Measurements from ENCODE around the gene MON1B.

DNA sequence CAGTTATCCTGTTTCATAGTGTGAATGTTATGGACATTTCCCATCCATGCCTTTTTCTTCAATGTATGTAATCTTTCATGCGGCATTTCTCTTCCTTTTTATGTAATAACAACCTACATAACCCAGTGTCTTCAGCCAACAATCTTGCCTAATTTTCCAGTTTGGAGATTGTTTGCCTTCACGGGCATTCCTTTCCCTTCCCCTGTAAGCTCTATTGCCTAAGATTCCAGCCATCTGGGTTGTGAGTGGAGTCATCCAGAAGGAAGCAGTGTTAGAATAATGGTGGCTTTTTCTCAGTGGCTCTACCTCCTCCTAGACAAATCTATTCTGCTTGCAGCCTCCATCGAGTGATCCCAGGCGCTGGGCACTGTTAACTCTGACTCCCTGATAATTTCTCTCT lies 30.5 kb downstream of the MON1B start:
- TF ChIP-seq, protein P1, sequence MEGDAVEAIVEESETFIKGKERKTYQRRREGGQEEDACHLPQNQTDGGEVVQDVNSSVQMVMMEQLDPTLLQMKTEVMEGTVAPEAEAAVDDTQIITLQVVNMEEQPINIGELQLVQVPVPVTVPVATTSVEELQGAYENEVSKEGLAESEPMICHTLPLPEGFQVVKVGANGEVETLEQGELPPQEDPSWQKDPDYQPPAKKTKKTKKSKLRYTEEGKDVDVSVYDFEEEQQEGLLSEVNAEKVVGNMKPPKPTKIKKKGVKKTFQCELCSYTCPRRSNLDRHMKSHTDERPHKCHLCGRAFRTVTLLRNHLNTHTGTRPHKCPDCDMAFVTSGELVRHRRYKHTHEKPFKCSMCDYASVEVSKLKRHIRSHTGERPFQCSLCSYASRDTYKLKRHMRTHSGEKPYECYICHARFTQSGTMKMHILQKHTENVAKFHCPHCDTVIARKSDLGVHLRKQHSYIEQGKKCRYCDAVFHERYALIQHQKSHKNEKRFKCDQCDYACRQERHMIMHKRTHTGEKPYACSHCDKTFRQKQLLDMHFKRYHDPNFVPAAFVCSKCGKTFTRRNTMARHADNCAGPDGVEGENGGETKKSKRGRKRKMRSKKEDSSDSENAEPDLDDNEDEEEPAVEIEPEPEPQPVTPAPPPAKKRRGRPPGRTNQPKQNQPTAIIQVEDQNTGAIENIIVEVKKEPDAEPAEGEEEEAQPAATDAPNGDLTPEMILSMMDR (IDR thresholded peaks at IDR 0.05; ENCODE audit: insufficient read depth, low read length) = no peak
- no peak for TF ChIP-seq SPI1 (IDR thresholded peaks at IDR 0.05; ENCODE audit: borderline replicate concordance, low read depth)

All from HL-60 (cell line).